Inflammatory macrophage treated with lipopolysaccharide for 1 hour (primary cell): ENCODE results near the gene MYOZ2.

ENCODE experiments used
- DNase-seq, 2 donors: peaks; one replicate each; pipeline ENCODE4 v3.0.0-alpha.2; 2020 to 2022

MYOZ2 gene

GRCh38 chr4:119135721-119136121, at the start of gene MYOZ2:
TSS of gene MYOZ2 (plus strand) at chr4:119135832. CDS start at chr4:119136526, 694 bp downstream.
- no peak for DNase-seq

DNA sequence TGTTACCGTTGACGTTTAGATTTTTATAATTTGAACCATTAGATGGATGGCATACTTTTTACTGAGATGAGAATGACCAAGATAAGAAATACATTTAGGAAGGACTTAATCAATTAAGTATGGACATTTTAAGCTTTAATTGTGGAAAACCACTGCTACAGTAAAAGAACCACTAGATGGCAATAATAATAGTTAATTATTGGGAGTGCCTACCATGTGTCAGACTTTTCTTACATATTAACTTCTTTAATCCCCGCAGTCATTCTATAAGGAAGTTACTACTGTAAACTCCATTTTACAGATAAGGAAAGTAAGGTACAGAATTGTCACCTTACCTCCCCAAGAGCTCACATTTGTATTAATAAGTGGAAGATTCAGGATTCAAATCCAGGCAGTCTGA, 48.5 kb upstream of the MYOZ2 start:
- DNase-seq = peak; percentile 26 to 29

DNA sequence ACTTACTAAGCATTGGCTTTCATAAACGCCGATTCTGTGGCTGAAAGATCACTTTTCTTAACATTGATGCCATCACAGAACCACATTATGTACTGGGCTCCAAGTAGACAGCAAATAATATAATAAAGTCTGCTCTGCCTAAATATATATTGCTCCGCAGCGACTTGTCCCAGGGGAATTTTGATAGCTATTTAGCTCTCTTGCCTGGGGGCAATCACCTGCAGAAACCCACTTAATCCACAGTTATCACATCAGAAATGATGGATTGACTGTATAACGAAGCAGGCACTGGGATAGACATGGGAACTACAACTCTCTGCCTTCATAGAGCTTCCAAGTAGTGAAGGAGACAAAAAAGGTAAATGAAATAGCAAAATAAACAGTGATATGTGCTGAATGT, 48.0 kb upstream of the MYOZ2 start:
- no peak for DNase-seq

DNA sequence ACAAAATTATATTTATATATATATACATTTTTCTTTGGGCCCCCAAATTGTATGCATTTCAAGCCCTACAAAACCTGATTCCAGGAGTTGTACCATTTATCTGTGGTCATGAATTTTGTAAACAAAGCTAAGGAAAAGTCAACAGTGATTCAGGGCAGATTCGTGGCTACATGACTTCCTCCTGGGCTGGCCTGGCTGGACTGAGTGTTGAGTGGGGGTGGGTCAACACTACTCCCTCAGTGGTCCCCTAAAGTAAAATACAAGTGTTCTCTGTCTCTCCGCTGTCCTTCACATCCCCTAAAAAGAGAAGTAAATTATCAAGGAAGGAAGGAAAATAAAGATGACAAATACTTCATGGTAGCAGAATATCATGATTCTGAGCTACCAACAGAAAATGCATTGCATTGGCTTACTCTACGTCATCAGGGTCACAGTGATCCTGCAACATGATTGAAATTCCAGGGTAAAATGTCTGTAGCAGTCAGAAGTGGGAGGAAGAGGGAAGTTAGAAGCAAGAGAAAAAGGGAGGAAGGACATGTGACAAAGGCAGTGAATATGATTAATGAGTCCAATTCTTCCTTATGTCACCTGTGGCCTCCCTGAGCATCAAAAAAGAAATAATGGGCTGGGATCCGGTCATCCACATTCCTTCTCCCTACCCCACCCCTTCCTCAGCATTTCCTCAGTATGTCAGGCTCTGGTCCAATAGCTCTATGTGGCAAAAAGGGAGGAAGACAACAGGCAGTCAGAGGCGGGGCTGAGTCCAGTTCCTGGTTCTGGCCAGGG, 42.4 kb upstream of the MYOZ2 start:
- peak; percentile 33 to 61 for DNase-seq

DNA sequence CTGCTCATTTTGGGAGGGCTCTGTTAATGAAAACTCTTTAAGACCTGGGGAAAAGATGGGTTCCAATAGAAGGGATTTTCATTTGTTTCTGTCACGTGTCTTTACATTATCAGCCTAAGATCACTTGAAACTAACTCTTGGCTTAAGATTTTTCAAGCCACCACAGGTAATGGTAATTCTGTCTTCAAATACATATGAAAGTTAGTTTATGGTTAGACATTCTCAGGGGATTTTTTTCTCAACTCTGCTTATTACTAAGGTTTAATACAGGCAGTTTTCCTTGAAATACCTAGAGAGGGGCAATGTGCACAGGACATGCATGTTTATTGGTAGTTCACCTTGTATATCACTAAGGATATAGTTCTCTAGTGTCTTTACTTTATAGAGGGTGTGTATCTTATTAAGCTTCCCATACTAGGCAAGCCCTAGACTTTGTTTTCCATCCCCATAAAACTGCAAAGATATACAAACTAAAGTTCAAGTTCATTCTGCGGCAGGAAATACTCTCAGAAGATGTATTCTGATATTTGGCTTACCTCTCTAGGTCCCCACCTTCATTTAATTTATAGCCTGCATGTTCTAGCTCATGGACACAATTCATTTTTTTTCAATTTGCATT, 38.2 kb upstream of the MYOZ2 start:
- no peak for DNase-seq

DNA sequence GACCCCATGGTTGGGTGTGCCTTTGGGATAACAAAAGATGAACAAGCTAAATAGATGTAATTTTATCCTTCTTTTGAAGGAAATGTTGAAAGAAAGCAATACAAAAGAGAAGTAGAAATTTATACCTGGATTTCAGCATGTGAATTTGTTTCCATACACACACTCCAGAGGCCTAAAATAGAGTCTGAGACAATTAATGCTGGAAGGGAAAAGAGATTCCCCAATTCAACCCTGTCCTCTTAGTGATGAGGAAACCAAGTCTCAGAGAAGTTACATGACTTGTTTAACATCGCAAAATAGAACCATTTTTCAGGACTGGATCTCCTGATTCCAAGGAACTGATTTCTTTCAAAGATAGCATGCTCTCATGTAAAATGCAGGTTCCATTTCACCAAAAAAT, 37.3 kb upstream of the MYOZ2 start:
- DNase-seq = no peak

GRCh38 chr4:119099227-119099810, 36.3 kb upstream of the MYOZ2 start:
- peak; percentile 46 to 71 for DNase-seq

GRCh38 chr4:119100655-119101054, 35.0 kb upstream of the MYOZ2 start:
- peak; percentile 74 to 89 for DNase-seq

DNA sequence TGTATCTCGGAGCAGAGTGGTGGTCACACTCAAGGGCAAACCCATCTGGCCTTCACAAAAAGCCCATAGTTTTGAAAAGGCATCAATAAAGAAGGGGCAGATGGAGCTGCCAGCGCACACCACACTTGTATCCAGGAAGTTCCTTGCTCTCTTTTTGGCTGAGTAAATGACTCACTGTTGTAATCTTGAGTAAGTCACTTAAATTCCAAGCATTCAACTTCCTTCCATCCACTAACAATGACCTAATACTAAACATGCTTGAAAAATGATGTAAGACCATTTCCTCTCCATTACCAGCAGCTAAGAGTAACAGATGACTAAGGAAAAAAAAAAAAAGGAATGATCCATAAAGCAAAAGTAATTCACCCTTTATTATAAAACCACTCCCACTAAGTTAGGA, 32.4 kb upstream of the MYOZ2 start:
- peak; percentile 74 to 96 for DNase-seq

DNA sequence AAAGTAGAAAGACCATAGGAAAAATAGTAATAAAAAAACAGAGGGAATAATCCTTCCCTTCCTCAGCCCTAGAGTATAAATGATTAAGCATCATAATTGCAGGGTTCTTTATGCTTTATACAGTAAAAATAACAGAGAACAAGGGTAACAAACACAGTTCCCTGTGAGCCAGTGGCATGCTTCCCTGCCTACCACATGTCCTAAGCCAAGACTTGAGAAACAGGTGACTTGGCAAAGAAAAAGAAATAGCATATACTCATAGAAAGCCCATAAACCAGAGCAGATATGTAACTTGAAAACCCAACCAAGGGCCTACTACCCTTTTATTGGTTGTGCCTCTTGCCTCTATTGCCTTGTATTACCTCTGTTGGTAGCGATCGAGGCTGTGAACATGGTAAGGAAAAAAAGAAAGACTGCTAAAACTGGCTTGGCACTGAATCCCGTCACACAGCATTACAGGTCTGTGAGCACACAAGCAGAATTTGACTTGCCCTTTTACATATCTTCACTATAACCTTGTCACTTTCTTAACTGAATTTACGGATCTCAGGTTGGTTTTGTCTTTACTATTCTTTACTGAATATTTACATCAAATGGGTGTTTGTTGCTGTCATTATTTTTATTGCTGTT, 30.9 kb upstream of the MYOZ2 start:
- DNase-seq = no peak

GRCh38 chr4:119105605-119106004, 30.0 kb upstream of the MYOZ2 start:
- DNase-seq = no peak

DNA sequence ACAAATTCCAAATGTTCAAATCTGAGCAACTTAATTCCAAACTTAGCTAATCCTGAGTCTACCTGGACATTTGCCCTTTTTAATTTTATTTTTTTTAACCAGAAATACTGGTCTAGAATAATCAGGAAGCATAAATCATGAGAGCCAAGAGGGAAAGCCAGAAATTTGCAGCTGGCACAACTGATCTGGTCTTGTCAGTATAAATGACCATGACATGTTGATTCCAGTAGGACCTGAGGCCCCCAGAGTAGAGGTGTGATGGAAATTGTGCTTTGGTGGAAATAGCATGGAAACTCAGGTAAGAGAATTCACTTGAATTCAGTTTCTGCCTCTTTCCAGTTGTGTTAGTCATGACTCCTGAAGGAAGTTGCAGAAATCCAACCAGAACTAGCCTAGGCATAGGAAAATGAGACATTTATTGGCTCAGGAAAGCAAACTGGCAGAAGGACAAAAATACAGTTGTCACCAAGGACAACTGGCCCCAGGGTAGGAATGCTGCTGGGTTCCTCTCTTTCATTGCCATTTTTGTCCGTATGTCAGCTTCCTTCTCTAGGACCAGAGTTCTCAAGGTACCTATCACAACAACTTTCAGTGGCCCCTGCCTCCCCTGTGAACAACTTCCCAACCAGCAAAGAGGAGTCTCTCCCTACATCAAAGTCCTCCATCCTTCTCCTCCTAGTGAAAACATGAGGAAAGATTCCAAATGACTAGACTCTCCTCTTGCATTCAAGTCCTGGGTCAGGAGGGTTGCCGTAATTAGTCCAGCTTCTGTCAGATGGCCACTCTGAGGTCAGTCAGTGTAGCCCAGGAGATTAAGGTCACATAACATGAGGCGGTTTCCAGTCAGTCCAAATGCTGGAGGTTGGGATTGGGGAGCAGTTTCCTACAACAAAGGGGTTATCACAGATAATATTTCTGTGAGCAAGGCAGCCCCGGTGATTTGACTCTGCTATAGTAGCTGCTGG, 29.3 kb upstream of the MYOZ2 start:
- DNase-seq = no peak

DNA sequence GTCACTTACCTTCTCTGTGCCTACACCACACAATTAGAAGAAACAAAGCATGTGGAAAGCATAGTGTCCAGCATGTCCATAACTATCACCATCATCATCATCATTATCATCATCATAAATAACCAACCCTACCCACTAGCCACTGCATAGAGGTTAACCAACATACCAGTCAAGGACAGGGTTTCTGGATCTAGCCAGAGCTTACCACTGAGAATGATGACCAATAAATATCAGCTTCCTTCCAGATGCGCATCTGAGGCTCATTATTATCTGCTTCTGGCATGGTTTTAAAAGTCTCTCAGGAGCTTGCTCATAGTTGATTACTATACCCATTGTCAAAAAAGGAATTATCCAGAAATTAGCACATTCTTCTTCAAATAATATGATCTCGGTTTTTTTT, 25.5 kb upstream of the MYOZ2 start:
- no peak for DNase-seq

- DNase-seq = no peak
Measured at GRCh38 chr4:119111296-119111695, 24.3 kb upstream of the MYOZ2 start.

DNA sequence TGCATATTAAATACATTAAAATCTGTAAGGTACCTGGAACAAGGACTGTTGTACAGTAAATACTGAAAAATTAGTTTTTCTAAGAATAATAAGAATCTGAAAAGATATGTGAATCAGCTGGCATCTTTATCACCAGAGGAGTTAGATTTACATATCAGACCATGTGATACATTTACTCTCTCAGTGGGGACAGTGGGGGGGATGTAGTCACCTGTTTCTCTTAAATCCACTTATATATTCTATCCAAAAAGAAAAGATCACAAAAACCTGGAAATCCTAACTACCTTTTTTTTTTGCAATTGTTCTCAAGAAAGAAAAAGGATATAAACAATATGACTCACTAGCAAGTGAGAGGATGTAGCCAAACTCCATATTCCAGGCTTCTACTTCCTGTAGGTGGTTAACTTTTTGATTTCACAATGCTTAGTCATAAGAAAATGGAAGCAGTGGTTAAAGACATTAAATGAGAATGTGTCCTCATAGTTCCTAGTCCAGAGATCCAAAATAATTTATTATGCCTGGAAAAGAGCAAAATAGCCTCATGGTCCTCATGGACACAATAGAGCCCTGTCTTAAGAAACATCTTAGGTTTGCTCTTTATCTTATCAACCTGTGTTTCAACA, 22.5 kb upstream of the MYOZ2 start:
- DNase-seq = peak; percentile 76 to 89

DNA sequence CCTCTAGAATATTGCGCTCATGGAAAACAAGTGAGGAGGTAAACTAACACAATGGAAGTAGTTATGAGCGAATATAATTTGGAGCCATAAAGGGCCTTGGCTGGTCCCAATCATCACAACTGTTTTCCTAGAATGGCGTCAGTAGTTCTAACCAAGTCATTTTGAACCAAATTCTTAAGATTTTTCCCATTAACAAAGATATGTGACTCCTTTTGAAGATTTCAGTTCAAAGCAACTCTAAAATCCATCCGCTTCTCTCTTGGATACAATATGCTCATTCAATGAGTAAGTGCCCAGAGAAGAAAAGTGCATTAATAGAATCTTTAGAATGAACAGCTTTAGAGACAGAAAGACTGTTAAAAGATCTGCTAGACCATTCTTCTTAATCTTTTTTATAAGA, 19.6 kb upstream of the MYOZ2 start:
- no peak for DNase-seq

- no peak for DNase-seq
Measured at GRCh38 chr4:119116925-119117900, 18.4 kb upstream of the MYOZ2 start.

DNA sequence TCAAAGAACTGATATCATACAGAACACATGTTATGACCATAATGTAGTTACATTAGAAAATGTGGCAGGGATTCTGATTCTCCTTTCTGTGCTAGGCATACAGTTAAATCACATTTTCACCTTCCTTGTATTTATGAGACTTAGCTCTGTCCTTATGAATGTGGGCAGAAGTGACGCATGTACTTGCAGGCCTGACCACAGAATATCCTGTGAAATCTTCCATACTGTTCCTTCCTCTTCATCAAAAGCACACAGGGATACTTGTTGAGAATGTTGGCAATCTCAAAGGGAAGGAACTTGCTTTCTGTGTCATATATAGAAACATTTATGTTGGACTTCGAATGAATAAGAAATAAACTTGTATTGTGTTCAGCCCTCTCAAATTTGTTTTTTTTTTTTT, 17.2 kb upstream of the MYOZ2 start:
- DNase-seq = peak; percentile 68 to 85

- DNase-seq = peak; percentile 29 to 42
Measured at GRCh38 chr4:119124352-119124751, 11.3 kb upstream of the MYOZ2 start.

DNA sequence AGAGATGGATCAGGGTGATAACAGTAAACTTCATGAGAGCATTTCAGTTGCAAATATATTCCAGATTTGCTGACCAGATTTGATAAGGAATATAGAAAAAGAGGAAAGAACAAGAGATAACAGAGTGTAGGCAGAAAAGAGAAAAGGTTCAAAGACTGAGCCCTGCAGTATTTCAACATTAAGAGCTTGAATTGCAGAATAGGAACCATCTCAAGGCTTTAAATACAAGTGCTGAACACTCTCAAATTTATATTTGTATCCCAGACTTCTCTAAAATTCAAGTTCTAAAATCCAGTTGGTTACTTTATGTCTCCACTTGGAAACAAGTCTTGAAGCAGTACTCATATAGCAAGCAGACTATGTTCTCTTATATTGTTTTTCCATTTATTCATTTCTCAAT, 9.7 kb upstream of the MYOZ2 start:
- DNase-seq = no peak

DNA sequence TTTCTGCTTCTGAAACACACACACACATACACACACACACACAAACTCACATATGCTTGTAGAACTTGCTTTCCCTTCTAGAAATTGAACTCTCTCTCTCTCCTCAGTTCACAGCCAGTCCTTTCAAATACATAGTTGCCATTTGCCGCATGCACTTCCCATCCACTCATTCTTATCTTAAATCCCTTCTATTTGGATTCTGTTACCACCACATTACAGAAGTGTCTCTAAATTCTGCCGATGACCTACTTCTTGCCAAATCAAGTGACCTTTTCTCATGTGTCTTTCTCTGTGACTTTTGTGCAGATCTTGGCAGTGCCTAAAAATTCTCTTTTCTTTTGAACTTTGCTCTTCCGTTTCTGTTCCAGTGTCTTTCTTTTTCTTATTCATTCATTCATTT, 7.5 kb upstream of the MYOZ2 start:
- DNase-seq = no peak
